ENCODE data around the gene GAPVD1. TPM values are rescaled to one million over a fixed set of nuclear protein-coding genes. Genes with fewer than 3 reads are reported as not detected.
"Not testable (repeated sequence)": the region's sequence is repeated elsewhere in the genome, so short reads cannot be mapped to it uniquely, and the experiment has no call there.

GAPVD1 gene
- total and polyA plus RNA-seq, 10 of the 15 experiments (the other 5 are each of a cell fraction or from before 2014, with no cell fraction given): 4.3 to 36.6 (median 25.9) TPM

- FAIRE-seq (no peak), DNase-seq (ENCODE audit: low read depth, low spot score) (no peak), ATAC-seq (no peak)
- Histone ChIP-seq H3K9ac (ENCODE audit: control insufficient read depth, insufficient read depth, low read length) (no peak overlapping the region), H3K4me1 (ENCODE audit: control insufficient read depth, insufficient read depth, low read length) (no peaks in the 10 kb centered on the region), H3K27ac (ENCODE audit: control insufficient read depth, insufficient read depth) (no peak overlapping the region), H3K36me3 (ENCODE audit: control insufficient read depth in 2 of 2, insufficient read depth in 2 of 2, low read length in 1 of 2) (no peaks in the 10 kb centered on the region), H3K4me2 (ENCODE audit: control insufficient read depth, insufficient read depth) (no peak overlapping the region), H3K9me3 (replicated peaks; ENCODE audit: control insufficient read depth, insufficient read depth, low read length) (no peaks in the 10 kb centered on the region), H4K20me1 (ENCODE audit: control insufficient read depth, insufficient read depth) (no peaks in the 10 kb centered on the region), H2AFZ (ENCODE audit: control insufficient read depth, low read depth, low read length) (no peak overlapping the region), H3K79me2 (ENCODE audit: control insufficient read depth, insufficient read depth, low read length) (no peaks in the 10 kb centered on the region), H3K27me3 (replicated peaks in 1 of 2; ENCODE audit: control insufficient read depth in 2 of 2, insufficient read depth in 2 of 2, low read length in 1 of 2) (no peaks in the 10 kb centered on the region), H3K4me3 (no peak overlapping the region)
- no TSS peak for BruUV-seq (replicated peaks)
- ChIA-PET SMC1A (ENCODE audit: uncharacterized antibody, unreplicated experiment) (interaction anchor here (1.1 kb wide), 1 partner anchor 9 kb away, joined by 3 read pairs; no protein-coding TSS in a partner anchor), POLR2A (no interaction called here), CTCF (interaction anchor here (1.0 to 1.1 kb wide), 2 partner anchors 8 to 895 kb away, joined by 3 read pairs; no protein-coding TSS in a partner anchor), RAD21 (ENCODE audit: unreplicated experiment) (interaction anchor here (1.3 kb wide), 1 partner anchor 8 kb away, joined by 3 read pairs; no protein-coding TSS in a partner anchor)
- WGBS (ENCODE audit: insufficient coverage, insufficient replicate concordance, low lambda C conversion rate, missing lambda C conversion rate): 56% methylated on average over 12 of the region's 12 CpGs
- TF ChIP-seq TCF12 (IDR thresholded peaks at IDR 0.05; ENCODE audit: low read depth, low read length) (no peak), NFYB (IDR thresholded peaks at IDR 0.05; ENCODE audit: insufficient read depth, low read depth, low read length) (0 out of 2 replicates have a peak, but pooled peaks have one; percentile 34)
- in situ Hi-C loops (cut with MboI) (no loop called here), intact Hi-C loops (cut with micrococcal nuclease; ENCODE audit: unreplicated experiment) (no loop called here)
These were observed 137.5 kb downstream of the GAPVD1 start for GRCh38 chr9:125399165-125399564.

- H3K9me3 ChIP-seq (replicated peaks; ENCODE audit: control insufficient read depth, insufficient read depth, low read length): no peaks in the 10 kb centered on the region
- BruUV-seq (replicated peaks): no TSS peak
- no peaks in the 10 kb centered on the region for H3K79me2 ChIP-seq (ENCODE audit: control insufficient read depth, insufficient read depth, low read length)
- no peak overlapping the region for H3K9ac ChIP-seq (ENCODE audit: control insufficient read depth, insufficient read depth, low read length)
- H4K20me1 ChIP-seq (ENCODE audit: control insufficient read depth, insufficient read depth): no peaks in the 10 kb centered on the region
- intact Hi-C loops (cut with micrococcal nuclease; ENCODE audit: unreplicated experiment): no loop called here
- ChIA-PET POLR2A (no interaction called here), CTCF (interaction anchor here (1.0 to 1.1 kb wide), 2 partner anchors 8 to 895 kb away, joined by 3 read pairs; no protein-coding TSS in a partner anchor), RAD21 (ENCODE audit: unreplicated experiment) (no interaction called here), SMC1A (ENCODE audit: uncharacterized antibody, unreplicated experiment) (interaction anchor here (1.1 kb wide), 1 partner anchor 8 kb away, joined by 3 read pairs; no protein-coding TSS in a partner anchor)
- no peak for ATAC-seq
- TF ChIP-seq STAT1 (conservative IDR thresholded peaks at IDR 0.05) (no peak), GATAD2B (conservative IDR thresholded peaks at IDR 0.05; ENCODE audit: low read depth) (no peak), NRF1 (conservative IDR thresholded peaks at IDR 0.05; ENCODE audit: low read depth, low read length) (no peak), HDAC2 (IDR thresholded peaks at IDR 0.05) (no peak), KDM1A (IDR thresholded peaks at IDR 0.05; ENCODE audit: borderline replicate concordance) (no peak), MEF2A (IDR thresholded peaks at IDR 0.05; ENCODE audit: insufficient read depth, low read depth, low read length) (no peak), WRNIP1 (IDR thresholded peaks at IDR 0.05; ENCODE audit: borderline replicate concordance, low read depth, low read length) (no peak)
- DNase-seq (ENCODE audit: low read depth, low spot score): no peak
- FAIRE-seq: no peak
- 74% methylated on average over 20 of the region's 20 CpGs for WGBS (ENCODE audit: insufficient coverage, insufficient replicate concordance, low lambda C conversion rate, missing lambda C conversion rate)
- no peak overlapping the region for H3K27ac ChIP-seq (ENCODE audit: control insufficient read depth, insufficient read depth)
- no peaks in the 10 kb centered on the region for H3K36me3 ChIP-seq (ENCODE audit: control insufficient read depth in 2 of 2, insufficient read depth in 2 of 2, low read length in 1 of 2)
- in situ Hi-C loops (cut with MboI): no loop called here
- no peak overlapping the region for H2AFZ ChIP-seq (ENCODE audit: control insufficient read depth, low read depth, low read length)
- H3K4me1 ChIP-seq (ENCODE audit: control insufficient read depth, insufficient read depth, low read length): no peaks in the 10 kb centered on the region
- H3K27me3 ChIP-seq (replicated peaks in 1 of 2; ENCODE audit: control insufficient read depth in 2 of 2, insufficient read depth in 2 of 2, low read length in 1 of 2): no peaks in the 10 kb centered on the region
- no peak overlapping the region for H3K4me2 ChIP-seq (ENCODE audit: control insufficient read depth, insufficient read depth)
- no peak overlapping the region for H3K4me3 ChIP-seq
These were observed 138.0 kb downstream of the GAPVD1 start for GRCh38 chr9:125399666-125400065.

GRCh38 chr9:125400232-125400631 is 138.6 kb downstream of the GAPVD1 start:
- FAIRE-seq; H3K4me2 ChIP-seq (ENCODE audit: control insufficient read depth, insufficient read depth): not testable (repeated sequence)
- 44% methylated on average over 8 of the region's 8 CpGs for WGBS (ENCODE audit: insufficient coverage, insufficient replicate concordance, low lambda C conversion rate, missing lambda C conversion rate)

More at GRCh38 chr9:125400232-125400631, 138.6 kb downstream of the GAPVD1 start:
- H3K9ac ChIP-seq (ENCODE audit: control insufficient read depth, insufficient read depth, low read length); RAD21 ChIA-PET (ENCODE audit: unreplicated experiment); H4K20me1 ChIP-seq (ENCODE audit: control insufficient read depth, insufficient read depth); POLR2A ChIA-PET; H3K9me3 ChIP-seq (replicated peaks; ENCODE audit: control insufficient read depth, insufficient read depth, low read length); H3K4me1 ChIP-seq (ENCODE audit: control insufficient read depth, insufficient read depth, low read length); H2AFZ ChIP-seq (ENCODE audit: control insufficient read depth, low read depth, low read length); H3K79me2 ChIP-seq (ENCODE audit: control insufficient read depth, insufficient read depth, low read length); intact Hi-C loops (cut with micrococcal nuclease; ENCODE audit: unreplicated experiment); SMC1A ChIA-PET (ENCODE audit: uncharacterized antibody, unreplicated experiment); H3K4me3 ChIP-seq; H3K36me3 ChIP-seq (ENCODE audit: control insufficient read depth in 2 of 2, insufficient read depth in 2 of 2, low read length in 1 of 2); H3K27me3 ChIP-seq (replicated peaks in 1 of 2; ENCODE audit: control insufficient read depth in 2 of 2, insufficient read depth in 2 of 2, low read length in 1 of 2); DNase-seq (ENCODE audit: low read depth, low spot score); H3K27ac ChIP-seq (ENCODE audit: control insufficient read depth, insufficient read depth); in situ Hi-C loops (cut with MboI); ATAC-seq; BruUV-seq (replicated peaks): not testable (repeated sequence)
- CTCF ChIA-PET: interaction anchor here (0.7 kb wide), 1 partner anchor 11 kb away, joined by 3 read pairs; no protein-coding TSS in a partner anchor

Data from GM12878 (cell line).